Inflammatory macrophage treated with lipopolysaccharide for 4 hours (primary cell): ENCODE data around the gene SDF4.

Source experiments
- DNase-seq: peaks from one replicate; pipeline ENCODE4 v3.0.0-alpha.2; 2020

The SDF4 gene

GRCh38 chr1:1226566-1227362 is 5.0 kb downstream of the SDF4 start:
- no peak for DNase-seq

GRCh38 chr1:1225913-1226312 is 5.9 kb downstream of the SDF4 start:
- no peak for DNase-seq

- DNase-seq, result no peak
These were observed 6.5 kb downstream of the SDF4 start for GRCh38 chr1:1225238-1225845.

- DNase-seq, result no peak
These were observed 7.9 kb downstream of the SDF4 start for GRCh38 chr1:1223891-1224290.

GRCh38 chr1:1223321-1223720 is 8.5 kb downstream of the SDF4 start:
- DNase-seq, result no peak

GRCh38 chr1:1222575-1223225 is 9.1 kb downstream of the SDF4 start:
- no peak for DNase-seq

- no peak for DNase-seq
These were observed 9.8 kb downstream of the SDF4 start for GRCh38 chr1:1221887-1222574.

- DNase-seq, result no peak
These were observed 11.6 kb downstream of the SDF4 start for GRCh38 chr1:1220197-1220596.

GRCh38 chr1:1219341-1219740 is 12.5 kb downstream of the SDF4 start:
- DNase-seq, result no peak

GRCh38 chr1:1218524-1219200 is 13.1 kb downstream of the SDF4 start:
- no peak for DNase-seq

GRCh38 chr1:1217621-1218523 is 13.9 kb downstream of the SDF4 start:
- no peak for DNase-seq

GRCh38 chr1:1216770-1217620 is 14.8 kb downstream of the SDF4 start:
- no peak for DNase-seq

GRCh38 chr1:1215881-1216605 is 15.8 kb downstream of the SDF4 start:
- DNase-seq, result no peak

GRCh38 chr1:1215080-1215676 is 16.6 kb downstream of the SDF4 start:
- peak; percentile 19 for DNase-seq

- DNase-seq, result peak; percentile 43
These were observed 18.2 kb downstream of the SDF4 start, which contains the start of gene TNFRSF4 for GRCh38 chr1:1213345-1214265. Gene TNFRSF4, minus strand, starts transcription at chr1:1214153. Its CDS starts 26 bp downstream, at chr1:1214127.

- DNase-seq, result peak; percentile 36
These were observed 18.9 kb downstream of the SDF4 start for GRCh38 chr1:1212780-1213344.

- no peak for DNase-seq
These were observed 20.0 kb downstream of the SDF4 start for GRCh38 chr1:1211541-1212441.
